GM12878 (cell line): ENCODE data around the gene DUS3L. TPM values are rescaled to one million over a fixed set of nuclear protein-coding genes. Genes with fewer than 3 reads are reported as not detected.

Source experiments
- ATAC-seq: fragments of 200-7000 bp; cut with Tn5 transposase; 3 replicates; pipeline ENCODE4 v1.9.1; 2020; ENCODE audit warnings: mild to moderate bottlenecking, moderate library complexity
- BruUV-seq: library from RNA; stranded (reverse); fragments of 400-500 nt; replicated peaks from 2 replicates; lab custom pipeline; 2021; lab: Mats Ljungman, UMichigan
- CTCF ChIA-PET: fragments of 300-600 bp; sonication (Branson Sonifier 250); formaldehyde crosslinking; extraction: SDS; loops from one replicate; lab custom pipeline; 2021; ENCODE audit warnings: inconsistent platforms; lab: Yijun Ruan, JAX
- POLR2A ChIA-PET: fragments of 350-600 bp; formaldehyde crosslinking; extraction: SDS; loops from one replicate; lab custom pipeline; 2021; ENCODE audit warnings: inconsistent platforms; lab: Charles Lee
- RAD21 ChIA-PET: fragments of 300-600 bp; sonication (Branson Sonifier 250); formaldehyde crosslinking; loops from one replicate; lab custom pipeline; 2023; ENCODE audit warnings: antibody characterized with exemption; ENCODE audit not compliant: unreplicated experiment; lab: Charles Lee
- SMC1A ChIA-PET: fragments of 300-600 bp; sonication (Branson Sonifier 250); formaldehyde crosslinking; loops from one replicate; lab custom pipeline; 2023; ENCODE audit not compliant: unreplicated experiment, uncharacterized antibody; lab: Charles Lee
- DNase-seq: peaks from one replicate; pipeline ENCODE4 v3.0.0-alpha.2; 2011; ENCODE audit warnings: low read depth, low spot score
- FAIRE-seq: peaks from 3 replicates; lab custom pipeline; 2011; peaks lifted over from hg19 to GRCh38; lab: Jason Lieb, UNC
- H2AFZ ChIP-seq: 2 replicates; pipeline ENCODE4 v1.6.0; 2011; ENCODE audit warnings: low read depth, low read length, control low read depth; ENCODE audit not compliant: control insufficient read depth
- H3K27ac ChIP-seq: 2 replicates; pipeline ENCODE4 v1.5.1; 2011; ENCODE audit warnings: control low read depth; ENCODE audit not compliant: control insufficient read depth, insufficient read depth
- H3K27me3 ChIP-seq, 2 experiments: replicated peaks in 1 of 2; 2 replicates each; pipeline versions ENCODE4 v1.6.0 to v1.6.1; 2011; ENCODE audit warnings: low read length in 1 of 2; ENCODE audit not compliant: control insufficient read depth in 2 of 2, insufficient read depth in 2 of 2
- H3K36me3 ChIP-seq, 2 experiments: 2 replicates each; pipeline ENCODE4 v1.5.1; 2011; ENCODE audit warnings: low read length in 1 of 2; ENCODE audit not compliant: control insufficient read depth in 2 of 2, insufficient read depth in 2 of 2
- H3K4me1 ChIP-seq: 2 replicates; pipeline ENCODE4 v1.6.1; 2011; ENCODE audit warnings: mild to moderate bottlenecking, low read length, moderate library complexity, mixed read lengths; ENCODE audit not compliant: control insufficient read depth, insufficient read depth
- H3K4me2 ChIP-seq: 2 replicates; pipeline ENCODE4 v1.6.0; 2011; ENCODE audit warnings: control low read depth; ENCODE audit not compliant: control insufficient read depth, insufficient read depth
- H3K4me3 ChIP-seq: fragments of 200-600 bp; sonication (generic); 2 replicates; pipeline ENCODE4 v1.5.1; 2016
- H3K79me2 ChIP-seq: 2 replicates; pipeline ENCODE4 v1.6.0; 2011; ENCODE audit warnings: low read length; ENCODE audit not compliant: control insufficient read depth, insufficient read depth
- H3K9ac ChIP-seq: 2 replicates; pipeline ENCODE4 v1.8.0; 2011; ENCODE audit warnings: low read length, control low read depth, mixed read lengths; ENCODE audit not compliant: control insufficient read depth, insufficient read depth
- H3K9me3 ChIP-seq: replicated peaks from 3 replicates; pipeline ENCODE4 v1.5.1; 2011; ENCODE audit warnings: mild to moderate bottlenecking, low read length; ENCODE audit not compliant: control insufficient read depth, insufficient read depth
- H4K20me1 ChIP-seq: 2 replicates; pipeline ENCODE4 v1.6.0; 2011; ENCODE audit not compliant: control insufficient read depth, insufficient read depth
- ATF7 ChIP-seq: fragments of 450-650 bp; IDR thresholded peaks from 2 replicates; pipeline ENCODE4 v1.6.1; 2016; ENCODE audit warnings: low read depth, mild to moderate bottlenecking
- CREB1 ChIP-seq: IDR thresholded peaks from 2 replicates; pipeline ENCODE4 v1.6.1; 2012; ENCODE audit warnings: low read depth, mild to moderate bottlenecking, inconsistent platforms
- FOXM1 ChIP-seq: IDR thresholded peaks from 2 replicates; pipeline ENCODE4 v1.6.1; 2012; ENCODE audit warnings: low read depth, mild to moderate bottlenecking, inconsistent platforms, low read length, moderate library complexity
- GABPA ChIP-seq: IDR thresholded peaks from 2 replicates; pipeline ENCODE4 v1.6.1; 2014; ENCODE audit warnings: antibody characterized with exemption, low read depth, mild to moderate bottlenecking, inconsistent platforms
- HDAC2 ChIP-seq: fragments of 200-600 bp; sonication (generic); IDR thresholded peaks from 2 replicates; pipeline ENCODE4 v1.6.1; 2017
- LARP7 ChIP-seq: fragments of 450-650 bp; IDR thresholded peaks from 2 replicates; pipeline ENCODE4 v1.6.1; 2017; ENCODE audit warnings: mild to moderate bottlenecking
- MEF2A ChIP-seq: IDR thresholded peaks from 2 replicates; pipeline ENCODE4 v1.6.1; 2011; ENCODE audit warnings: low read depth, mild to moderate bottlenecking, low read length, moderate library complexity; ENCODE audit not compliant: insufficient read depth
- MXI1 ChIP-seq: fragments of 150-350 bp; IDR thresholded peaks from 2 replicates; pipeline ENCODE4 v1.6.1; 2011; ENCODE audit warnings: low read depth, mild to moderate bottlenecking, inconsistent platforms, low read length, improper control_type of control experiment
- NBN ChIP-seq: fragments of 450-650 bp; IDR thresholded peaks from 2 replicates; pipeline ENCODE4 v1.6.1; 2016
- PAX8 ChIP-seq: fragments of 450-650 bp; IDR thresholded peaks from 2 replicates; pipeline ENCODE4 v1.6.1; 2017; ENCODE audit warnings: mild to moderate bottlenecking, moderate library complexity
- POLR2AphosphoS2 ChIP-seq: IDR thresholded peaks from 2 replicates; pipeline ENCODE4 v1.6.1; 2011; ENCODE audit warnings: low read depth, mild to moderate bottlenecking, low read length, improper control_type of control experiment, moderate library complexity
- POU2F2 ChIP-seq: IDR thresholded peaks from 3 replicates; pipeline ENCODE4 v1.6.1; 2011; ENCODE audit warnings: low read depth, mild to moderate bottlenecking, low read length, borderline replicate concordance
- SMAD1 ChIP-seq: fragments of 450-650 bp; IDR thresholded peaks from 2 replicates; pipeline ENCODE4 v1.6.1; 2018; ENCODE audit warnings: mild to moderate bottlenecking, low read depth; ENCODE audit not compliant: partially characterized antibody
- ZNF24 ChIP-seq: fragments of 450-650 bp; IDR thresholded peaks from 2 replicates; pipeline ENCODE4 v1.6.1; 2017; ENCODE audit warnings: antibody characterized with exemption, mild to moderate bottlenecking
- WGBS: methylation state at CpG from one replicate; pipeline ENCODE4 v1.1.6; 2016; ENCODE audit warnings: low lambda C conversion rate; ENCODE audit not compliant: insufficient replicate concordance, insufficient coverage; ENCODE audit errors: missing lambda C conversion rate; 5-methylcytosine and 5-hydroxymethylcytosine counted together
- in situ Hi-C: fragments of 300-500 bp; cut with MboI; formaldehyde crosslinking; loops from 9 replicates; pipeline ENCODE4 v1.14.3; 2018; ENCODE audit warnings: mixed read lengths
- intact Hi-C: fragments of 100-400 bp; cut with micrococcal nuclease; formaldehyde crosslinking; loops from one replicate; pipeline ENCODE4 v1.14.2; 2022; ENCODE audit not compliant: unreplicated experiment
- polyA plus RNA-seq, 11 experiments: library from polyadenylated mRNA; depleted of rRNA in 4 of 11; unstranded in 6 of 11; stranded (reverse) in 5 of 11; fragments of >200 nt; fragmentation: Nextera tagmentation in 4 of 11; fragmentation: Illumina TruSeq in 1 of 11; extraction: Ambion mirVana in 4 of 11; extraction: Trizol in 1 of 11; gene quantifications; 1 replicate in 1 of 11; 2 replicates in 10 of 11; pipeline versions ENCODE4 v1.2.1 to v1.2.3, GENCODE V29; 2011 to 2016; ENCODE audit warnings: inconsistent platforms in 2 of 11, missing spikeins in 2 of 11, low read depth in 1 of 11
- total RNA-seq, 4 experiments: library from RNA; depleted of rRNA in 3 of 4; stranded (reverse); fragments of >200 nt in 3 of 4; fragmentation: Illumina TruSeq in 1 of 4; extraction: Trizol in 1 of 4; gene quantifications; 2 replicates each; pipeline versions ENCODE4 v1.2.1 to v1.2.3, GENCODE V29; 2013 to 2021
- TF ChIP-seq, protein P1 (sequence below): fragments of 150-350 bp; IDR thresholded peaks from 2 replicates; pipeline ENCODE4 v1.6.1; 2016; ENCODE audit warnings: low read depth, low read length
- TF ChIP-seq, protein P2 (sequence below): fragments of 450-650 bp; formaldehyde crosslinking; IDR thresholded peaks from 2 replicates; pipeline ENCODE4 v1.4.0; 2022; ENCODE audit warnings: mild to moderate bottlenecking, moderate library complexity

DUS3L gene
- total and polyA plus RNA-seq, 10 of the 15 experiments (the other 5 are each of a cell fraction or from before 2014, with no cell fraction given), result 0.64 to 47.6 (median 31.1) TPM

DNA sequence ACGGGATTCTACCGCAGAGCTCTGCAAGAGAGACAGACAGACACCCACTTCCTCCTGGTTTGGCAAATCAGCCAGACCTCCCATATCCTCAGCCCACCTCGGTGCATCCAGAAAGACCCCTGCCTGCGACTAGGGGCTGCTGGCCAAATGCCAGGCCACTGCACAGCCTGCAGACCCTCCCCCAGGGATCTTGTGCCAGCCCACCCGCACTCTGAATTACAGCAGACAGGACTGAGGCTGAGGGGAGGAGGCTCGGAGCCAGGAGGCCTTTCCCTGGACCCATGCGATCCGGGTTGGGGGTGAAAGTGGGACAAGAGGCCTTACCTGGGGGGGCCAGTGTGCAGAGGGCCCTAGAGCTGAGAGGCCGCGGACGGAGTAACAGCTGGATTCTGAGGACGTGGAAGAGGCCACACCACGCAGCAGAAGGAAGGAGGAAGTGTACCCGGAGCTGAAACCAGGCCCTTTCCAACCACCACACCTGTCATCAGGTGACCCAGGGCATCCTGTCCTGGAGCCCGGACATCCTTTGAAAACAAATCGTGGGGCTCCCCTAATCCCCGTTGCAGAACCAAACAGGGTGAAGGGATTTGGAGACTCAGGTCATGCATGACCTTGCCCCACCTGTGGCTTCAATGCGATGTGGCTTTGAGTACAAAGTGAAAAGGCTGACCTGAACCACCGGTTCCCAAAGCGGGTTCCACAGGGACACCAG is 47.5 kb upstream of the DUS3L start (continued):
- TF ChIP-seq PAX8 (no peak), SMAD1 (no peak), CREB1 (no peak), FOXM1 (no peak), ATF7 (no peak), MEF2A (no peak)
- TF ChIP-seq, all 136 proteins: peak for 0

GRCh38 chr19:5837761-5838352 is 46.9 kb upstream of the DUS3L start:
- 38% methylated on average over 15 of the region's 15 CpGs for WGBS
- BruUV-seq, result no TSS peak
- TF ChIP-seq ZNF24 (no peak), NBN (no peak), LARP7 (no peak), HDAC2 (no peak), CREB1 (no peak), POU2F2 (no peak), GABPA (no peak), MXI1 (no peak), POLR2AphosphoS2 (no peak)
- TF ChIP-seq, protein P1, sequence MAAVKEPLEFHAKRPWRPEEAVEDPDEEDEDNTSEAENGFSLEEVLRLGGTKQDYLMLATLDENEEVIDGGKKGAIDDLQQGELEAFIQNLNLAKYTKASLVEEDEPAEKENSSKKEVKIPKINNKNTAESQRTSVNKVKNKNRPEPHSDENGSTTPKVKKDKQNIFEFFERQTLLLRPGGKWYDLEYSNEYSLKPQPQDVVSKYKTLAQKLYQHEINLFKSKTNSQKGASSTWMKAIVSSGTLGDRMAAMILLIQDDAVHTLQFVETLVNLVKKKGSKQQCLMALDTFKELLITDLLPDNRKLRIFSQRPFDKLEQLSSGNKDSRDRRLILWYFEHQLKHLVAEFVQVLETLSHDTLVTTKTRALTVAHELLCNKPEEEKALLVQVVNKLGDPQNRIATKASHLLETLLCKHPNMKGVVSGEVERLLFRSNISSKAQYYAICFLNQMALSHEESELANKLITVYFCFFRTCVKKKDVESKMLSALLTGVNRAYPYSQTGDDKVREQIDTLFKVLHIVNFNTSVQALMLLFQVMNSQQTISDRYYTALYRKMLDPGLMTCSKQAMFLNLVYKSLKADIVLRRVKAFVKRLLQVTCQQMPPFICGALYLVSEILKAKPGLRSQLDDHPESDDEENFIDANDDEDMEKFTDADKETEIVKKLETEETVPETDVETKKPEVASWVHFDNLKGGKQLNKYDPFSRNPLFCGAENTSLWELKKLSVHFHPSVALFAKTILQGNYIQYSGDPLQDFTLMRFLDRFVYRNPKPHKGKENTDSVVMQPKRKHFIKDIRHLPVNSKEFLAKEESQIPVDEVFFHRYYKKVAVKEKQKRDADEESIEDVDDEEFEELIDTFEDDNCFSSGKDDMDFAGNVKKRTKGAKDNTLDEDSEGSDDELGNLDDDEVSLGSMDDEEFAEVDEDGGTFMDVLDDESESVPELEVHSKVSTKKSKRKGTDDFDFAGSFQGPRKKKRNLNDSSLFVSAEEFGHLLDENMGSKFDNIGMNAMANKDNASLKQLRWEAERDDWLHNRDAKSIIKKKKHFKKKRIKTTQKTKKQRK, result no peak
- TF ChIP-seq, protein P2, sequence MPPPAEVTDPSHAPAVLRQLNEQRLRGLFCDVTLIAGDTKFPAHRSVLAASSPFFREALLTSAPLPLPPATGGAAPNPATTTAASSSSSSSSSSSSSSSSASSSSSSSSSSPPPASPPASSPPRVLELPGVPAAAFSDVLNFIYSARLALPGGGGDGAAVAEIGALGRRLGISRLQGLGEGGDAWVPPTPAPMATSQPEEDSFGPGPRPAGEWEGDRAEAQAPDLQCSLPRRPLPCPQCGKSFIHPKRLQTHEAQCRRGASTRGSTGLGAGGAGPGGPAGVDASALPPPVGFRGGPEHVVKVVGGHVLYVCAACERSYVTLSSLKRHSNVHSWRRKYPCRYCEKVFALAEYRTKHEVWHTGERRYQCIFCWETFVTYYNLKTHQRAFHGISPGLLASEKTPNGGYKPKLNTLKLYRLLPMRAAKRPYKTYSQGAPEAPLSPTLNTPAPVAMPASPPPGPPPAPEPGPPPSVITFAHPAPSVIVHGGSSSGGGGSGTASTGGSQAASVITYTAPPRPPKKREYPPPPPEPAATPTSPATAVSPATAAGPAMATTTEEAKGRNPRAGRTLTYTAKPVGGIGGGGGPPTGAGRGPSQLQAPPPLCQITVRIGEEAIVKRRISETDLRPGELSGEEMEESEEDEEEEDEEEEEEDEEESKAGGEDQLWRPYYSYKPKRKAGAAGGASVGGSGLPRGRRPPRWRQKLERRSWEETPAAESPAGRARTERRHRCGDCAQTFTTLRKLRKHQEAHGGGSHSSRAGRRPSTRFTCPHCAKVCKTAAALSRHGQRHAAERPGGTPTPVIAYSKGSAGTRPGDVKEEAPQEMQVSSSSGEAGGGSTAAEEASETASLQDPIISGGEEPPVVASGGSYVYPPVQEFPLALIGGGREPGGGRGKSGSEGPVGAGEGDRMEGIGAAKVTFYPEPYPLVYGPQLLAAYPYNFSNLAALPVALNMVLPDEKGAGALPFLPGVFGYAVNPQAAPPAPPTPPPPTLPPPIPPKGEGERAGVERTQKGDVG, result no peak
- Histone ChIP-seq H2AFZ (no peak overlapping the region), H3K9me3 (no peaks in the 10 kb centered on the region), H3K4me1 (no peaks in the 10 kb centered on the region), H3K4me2 (no peak overlapping the region), H4K20me1 (no peaks in the 10 kb centered on the region), H3K9ac (no peak overlapping the region), H3K27ac (no peak overlapping the region), H3K79me2 (no peaks in the 10 kb centered on the region), H3K36me3 (no peaks in the 10 kb centered on the region), H3K27me3 (no peaks in the 10 kb centered on the region; a peak in 1 of 4 replicates), H3K4me3 (no peak overlapping the region)
- ATAC-seq (no peak), DNase-seq (no peak), FAIRE-seq (no peak)
- ChIA-PET CTCF (interaction anchor here (0.6 kb wide), 1 partner anchor 29 kb away, joined by 3 read pairs; no protein-coding TSS in a partner anchor), RAD21 (no interaction called here), SMC1A (no interaction called here), POLR2A (no interaction called here)
- in situ Hi-C loops (no loop called here), intact Hi-C loops (no loop called here)
